Superior temporal gyrus (tissue), 1 donor: ENCODE results near the gene POU6F2.
"Not testable (repeated sequence)": the region's sequence is repeated elsewhere in the genome, so short reads cannot be mapped to it uniquely, and the experiment has no call there.

Source experiments
- DNase-seq: peaks from one replicate; pipeline ENCODE4 v3.0.0-alpha.2; 2016; ENCODE audit errors: extremely low spot score

POU6F2 gene

DNA sequence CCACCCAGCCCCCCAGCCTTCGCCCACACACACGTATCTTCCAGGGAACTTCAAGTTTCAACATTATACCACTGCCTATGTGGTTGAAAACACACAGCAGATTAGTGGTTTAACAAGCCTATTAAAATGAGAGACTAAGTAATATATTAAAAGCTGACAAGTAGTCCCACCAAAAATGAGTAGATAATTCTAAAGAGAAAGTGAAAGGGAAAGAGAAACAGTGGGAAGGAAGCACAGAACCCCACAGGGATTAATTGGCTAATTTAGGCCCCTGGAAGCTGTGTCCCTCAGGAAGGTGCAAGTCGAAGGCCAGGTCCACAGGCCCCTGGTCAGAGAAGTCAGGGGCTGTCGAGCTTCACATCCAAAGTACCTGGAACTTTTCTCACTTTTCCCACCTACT, 378.0 kb downstream of the POU6F2 start:
- no peak for DNase-seq

- DNase-seq: no peak
Measured at GRCh38 chr7:39356172-39356925, 378.6 kb downstream of the POU6F2 start.

GRCh38 chr7:39357648-39358047, 379.9 kb downstream of the POU6F2 start:
- no peak for DNase-seq

- no peak for DNase-seq
Measured at GRCh38 chr7:39360038-39360437, 382.3 kb downstream of the POU6F2 start.

- DNase-seq: no peak
Measured at GRCh38 chr7:39360766-39361165, 383.1 kb downstream of the POU6F2 start.

GRCh38 chr7:39365751-39366295, 388.1 kb downstream of the POU6F2 start:
- DNase-seq: no peak

DNA sequence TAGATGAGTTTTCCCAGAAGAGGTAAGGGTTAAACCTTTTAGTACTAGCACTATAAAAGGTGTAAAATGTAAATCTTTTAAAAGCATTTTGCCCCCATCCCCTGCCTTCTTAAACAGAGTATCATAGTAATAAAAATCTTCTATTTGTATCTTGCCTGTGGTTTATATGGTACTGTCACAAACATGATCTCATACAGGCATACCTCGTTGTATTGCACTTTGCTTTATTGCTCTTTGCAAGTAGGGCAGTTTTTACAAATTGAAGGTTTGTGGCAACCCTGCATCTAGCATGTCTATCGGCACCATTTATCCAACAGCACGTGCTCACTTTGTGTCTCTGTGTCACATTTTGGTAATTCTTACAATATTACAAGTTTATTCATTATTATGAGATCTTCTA, 389.7 kb downstream of the POU6F2 start:
- no peak for DNase-seq

- no peak for DNase-seq
Measured at GRCh38 chr7:39367943-39368342, 390.2 kb downstream of the POU6F2 start.

GRCh38 chr7:39372383-39372782, 394.7 kb downstream of the POU6F2 start:
- DNase-seq: no peak

GRCh38 chr7:39374436-39375040, 396.8 kb downstream of the POU6F2 start:
- no peak for DNase-seq

DNA sequence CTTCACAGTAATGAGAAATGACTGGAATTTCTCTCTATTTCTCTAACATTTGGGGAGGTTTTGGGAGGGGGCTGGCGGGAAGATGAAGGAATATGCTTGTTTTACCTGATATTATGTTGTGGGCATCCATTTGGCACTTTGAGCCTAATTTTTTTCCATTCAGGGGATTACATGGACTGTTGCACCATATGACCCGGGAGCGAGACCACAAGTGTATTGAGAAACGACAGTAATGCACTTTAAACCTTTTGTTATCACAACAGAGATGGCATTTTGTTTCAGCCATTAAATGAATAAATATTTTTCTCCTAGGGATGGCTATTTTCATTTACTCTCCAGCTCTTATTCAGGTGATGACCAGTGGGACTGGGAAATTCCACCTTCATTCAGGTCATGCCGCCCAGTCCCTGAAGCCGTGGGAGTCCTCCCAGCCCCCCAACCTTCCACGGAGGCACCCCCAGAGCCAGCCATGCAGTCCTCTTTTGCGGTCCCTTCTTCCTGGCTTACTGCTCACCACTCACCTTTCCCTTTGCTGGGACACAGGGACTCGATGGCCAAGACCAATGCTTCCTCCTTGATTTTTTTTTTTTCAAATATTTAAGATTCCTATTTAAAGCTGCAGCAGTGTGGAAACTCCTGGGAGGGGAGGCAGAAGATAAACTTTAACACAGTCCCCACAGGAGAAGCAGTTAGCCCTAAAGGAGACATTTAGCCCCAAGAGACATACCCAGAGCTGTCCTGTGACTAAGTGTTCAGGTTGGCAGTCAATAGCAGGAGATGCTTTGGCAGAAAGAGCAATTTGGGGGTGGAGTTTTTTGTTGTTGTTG, 397.6 kb downstream of the POU6F2 start:
- DNase-seq: no peak

DNA sequence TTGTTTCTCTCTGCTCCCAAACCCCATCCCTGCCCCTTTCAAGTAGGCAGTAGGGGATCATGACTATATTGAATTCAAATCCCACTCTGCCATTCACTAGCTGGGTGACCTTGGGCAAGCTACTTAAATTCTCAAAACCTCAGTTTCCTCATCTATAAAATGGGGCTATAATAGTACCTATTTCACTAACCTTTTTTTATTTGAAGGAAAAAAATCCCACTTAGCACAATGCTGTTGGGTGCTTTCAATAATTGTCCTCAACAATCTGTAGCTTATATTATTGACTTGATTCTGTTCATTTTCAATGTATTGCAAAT, 398.1 kb downstream of the POU6F2 start:
- DNase-seq: no peak

DNA sequence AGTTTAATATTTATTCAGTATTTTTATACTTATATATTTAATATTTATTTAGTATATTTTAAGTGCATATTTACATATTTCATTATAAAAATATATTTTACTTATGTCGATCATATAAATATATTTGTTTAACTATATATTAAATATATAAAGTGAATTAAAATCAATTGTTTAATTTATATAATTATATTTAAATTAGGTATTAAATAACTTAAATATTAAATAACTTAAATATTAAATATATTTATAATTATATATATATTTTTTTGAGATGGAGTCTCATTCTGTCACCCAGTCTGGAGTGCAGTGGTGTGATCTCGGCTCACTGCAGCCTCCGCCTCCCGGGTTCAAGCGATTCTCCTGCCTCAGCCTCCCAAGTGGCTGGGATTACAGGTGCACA, 399.2 kb downstream of the POU6F2 start:
- not testable (repeated sequence) for DNase-seq

- no peak for DNase-seq
Measured at GRCh38 chr7:39379416-39379815, 401.7 kb downstream of the POU6F2 start.

GRCh38 chr7:39383136-39383535, 405.4 kb downstream of the POU6F2 start:
- no peak for DNase-seq

DNA sequence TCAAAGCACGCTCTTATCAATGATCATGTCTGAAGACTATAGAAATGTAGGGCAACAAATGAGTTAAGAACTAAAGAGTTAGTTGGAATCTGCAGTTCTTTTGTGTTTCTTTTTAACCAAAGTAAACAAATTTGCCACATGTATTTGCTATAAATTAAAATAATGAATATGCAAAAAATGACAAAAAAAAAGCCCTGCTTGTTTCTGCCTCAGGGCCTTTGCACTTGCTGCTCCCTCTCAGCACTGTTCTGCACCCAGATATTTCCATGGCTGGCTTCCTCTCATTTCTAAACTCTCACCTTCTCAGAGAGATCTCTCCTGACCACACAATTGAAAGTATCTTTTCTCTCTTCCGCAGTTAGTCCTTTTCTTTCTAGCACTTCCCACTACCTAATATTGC, 406.7 kb downstream of the POU6F2 start:
- DNase-seq: no peak

DNA sequence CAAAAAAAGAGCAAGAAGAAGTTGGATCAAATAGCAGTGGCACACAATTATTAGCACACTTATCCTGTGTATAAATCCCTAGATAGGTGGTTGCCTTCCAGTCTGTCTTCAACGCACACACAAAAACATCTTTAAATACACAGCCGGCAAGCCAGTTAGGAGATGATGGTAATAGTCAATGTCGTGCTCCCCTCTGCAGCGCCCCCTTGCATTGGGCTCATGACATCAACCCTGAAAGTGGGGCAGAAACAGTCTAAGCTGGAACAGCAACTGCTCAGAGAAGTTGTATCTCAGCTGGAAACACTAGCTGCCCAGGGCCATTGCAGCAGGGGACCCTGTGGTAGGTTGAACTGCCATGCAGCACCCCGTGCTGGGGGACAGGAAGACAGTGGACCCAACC, 409.0 kb downstream of the POU6F2 start:
- no peak for DNase-seq

DNA sequence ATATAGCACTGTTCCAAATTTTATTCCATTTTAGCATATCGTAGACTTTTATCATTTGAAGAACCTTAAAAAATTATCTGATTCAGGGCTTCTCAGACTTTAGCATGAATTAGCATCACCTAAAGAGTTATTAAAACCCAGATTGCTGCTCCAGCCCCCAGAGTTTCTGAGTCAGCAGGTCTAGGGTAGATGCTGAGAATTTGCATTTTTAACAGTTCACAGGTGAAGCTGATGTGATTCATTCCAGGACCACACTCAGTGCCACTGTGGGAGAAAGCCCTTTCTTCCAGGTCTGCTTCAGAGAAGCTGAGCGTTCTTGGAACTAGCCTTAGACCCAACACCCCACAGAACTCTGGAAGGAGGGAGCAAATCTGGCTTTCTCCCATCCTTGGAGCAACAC, 414.4 kb downstream of the POU6F2 start:
- DNase-seq: no peak

DNA sequence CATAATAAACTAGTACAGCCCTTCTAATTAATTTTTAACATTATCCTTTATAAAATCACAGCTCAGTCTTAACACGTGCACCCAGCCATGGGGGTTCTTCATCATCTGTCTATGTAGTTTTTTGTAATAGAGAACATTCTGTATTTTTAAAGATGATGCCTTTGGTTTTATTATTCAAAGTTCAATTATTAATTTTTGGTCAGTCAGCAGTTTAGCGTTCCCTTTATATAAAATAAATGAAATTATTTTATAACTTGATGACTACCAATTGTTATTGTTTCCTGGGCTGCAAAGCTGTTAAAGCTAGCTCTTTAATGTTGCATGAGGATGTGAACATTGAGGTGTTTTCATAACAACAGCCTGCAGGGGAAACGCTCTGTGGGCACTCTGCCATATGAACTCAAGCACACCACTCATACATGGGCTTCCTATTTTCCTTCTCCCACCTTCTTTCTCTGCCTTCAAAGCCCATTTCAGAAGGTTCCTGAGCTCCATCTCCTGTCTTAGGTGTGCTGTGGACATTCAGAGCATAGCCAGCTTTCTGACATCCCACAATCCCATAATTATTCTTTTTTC, 416.5 kb downstream of the POU6F2 start:
- DNase-seq: no peak

- no peak for DNase-seq
Measured at GRCh38 chr7:39399458-39399857, 421.7 kb downstream of the POU6F2 start.

DNA sequence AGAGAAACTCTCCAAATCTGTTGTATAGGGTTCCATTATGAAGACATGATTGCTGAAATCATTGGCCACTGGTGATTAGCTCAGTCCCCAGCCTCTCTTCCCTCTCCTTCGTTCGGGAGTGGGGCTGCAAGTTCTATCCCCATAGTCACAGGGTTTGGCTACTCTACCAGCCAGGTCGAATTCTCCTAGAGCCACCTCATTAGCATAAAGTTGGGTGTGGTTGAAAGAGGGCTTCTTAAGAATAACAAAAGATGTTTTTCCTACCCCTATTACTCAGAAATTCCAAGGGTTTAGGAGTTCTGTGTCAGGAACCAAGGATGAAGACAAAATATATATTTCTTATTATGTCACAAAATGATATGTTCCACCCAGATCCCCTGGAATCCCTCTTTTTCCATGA, 422.3 kb downstream of the POU6F2 start:
- no peak for DNase-seq

GRCh38 chr7:39400836-39401235, 423.1 kb downstream of the POU6F2 start:
- DNase-seq: no peak
